Measurements from ENCODE around the gene RAD51B.

GRCh38 chr14:67889455-67889854 is 69.9 kb downstream of the RAD51B start:
- no peak for TF ChIP-seq POLR2A (IDR thresholded peaks at IDR 0.05)
- no peak for TF ChIP-seq CTCF (IDR thresholded peaks at IDR 0.05)
- no peak for TF ChIP-seq EP300 (IDR thresholded peaks at IDR 0.05)

All from ovary (tissue), 3 donors.